H1 (cell line): ENCODE measurements around the gene MUC5B. TPM values are rescaled to one million over a fixed set of nuclear protein-coding genes. Genes with fewer than 3 reads are reported as not detected.

Experiments
- CTCF ChIA-PET: fragments of 300-600 bp; sonication (Branson Sonifier 250); formaldehyde crosslinking; loops from one replicate; lab custom pipeline; 2021; ENCODE audit not compliant: partially characterized antibody; lab: Charles Lee
- POLR2A ChIA-PET: fragments of 300-600 bp; sonication (Branson Sonifier 250); formaldehyde crosslinking; loops from one replicate; lab custom pipeline; 2021; ENCODE audit warnings: inconsistent platforms; ENCODE audit not compliant: partially characterized antibody; lab: Charles Lee
- DNase-seq, 2 experiments: peaks; one replicate each; pipeline versions ENCODE4 v3.0.0 to v3.0.0-alpha.2; 2010 to 2022; ENCODE audit warnings: low spot score in 2 of 2, low read depth in 1 of 2, mixed read lengths in 1 of 2
- FAIRE-seq: peaks from 2 replicates; lab custom pipeline; 2011; peaks lifted over from hg19 to GRCh38; lab: Jason Lieb, UNC
- H2AFZ ChIP-seq: 2 replicates; pipeline ENCODE4 v1.8.1; 2012; ENCODE audit warnings: low read length, inconsistent platforms
- H2AK5ac ChIP-seq: 2 replicates; pipeline ENCODE4 v1.6.1; 2013; ENCODE audit warnings: low read depth, low read length
- H2BK120ac ChIP-seq: replicated peaks from 2 replicates; pipeline ENCODE3; 2013; ENCODE audit warnings: low read depth, low read length, inconsistent platforms
- H2BK12ac ChIP-seq: 2 replicates; pipeline ENCODE4 v1.6.1; 2013; ENCODE audit warnings: low read depth, low read length
- H2BK15ac ChIP-seq: 2 replicates; pipeline ENCODE4 v1.6.1; 2013; ENCODE audit warnings: low read length
- H2BK20ac ChIP-seq: 2 replicates; pipeline ENCODE4 v1.6.1; 2013; ENCODE audit warnings: low read length
- H2BK5ac ChIP-seq: 2 replicates; pipeline ENCODE4 v1.6.1; 2013; ENCODE audit warnings: low read depth, low read length
- H3K14ac ChIP-seq: 2 replicates; pipeline ENCODE4 v1.6.1; 2013; ENCODE audit warnings: inconsistent platforms; ENCODE audit not compliant: insufficient read length
- H3K18ac ChIP-seq: 2 replicates; pipeline ENCODE4 v1.6.1; 2013; ENCODE audit warnings: low read length; ENCODE audit errors: extremely low read depth
- H3K23ac ChIP-seq: 2 replicates; pipeline ENCODE4 v1.6.1; 2013; ENCODE audit warnings: inconsistent platforms; ENCODE audit not compliant: insufficient read length
- H3K23me2 ChIP-seq: 2 replicates; pipeline ENCODE4 v1.6.1; 2013; ENCODE audit warnings: low read depth, low read length
- H3K27ac ChIP-seq: 2 replicates; pipeline ENCODE4 v1.6.1; 2011; ENCODE audit warnings: low read depth, low read length, inconsistent platforms
- H3K27me3 ChIP-seq, 4 experiments: replicated peaks in 1 of 4; 1 replicate in 1 of 4; 2 replicates in 3 of 4; pipeline versions ENCODE4 v1.6.1 to v1.8.1; 2011 to 2013; ENCODE audit warnings: low read length in 3 of 4, mild to moderate bottlenecking in 3 of 4, inconsistent platforms in 2 of 4, mixed read lengths in 2 of 4, moderate library complexity in 1 of 4; ENCODE audit not compliant: control insufficient read depth in 3 of 4, insufficient read depth in 3 of 4; ENCODE audit errors: extremely low read depth in 1 of 4
- H3K36me3 ChIP-seq, 4 experiments: 2 replicates each; pipeline versions ENCODE4 v1.6.1 to v1.8.1; 2011 to 2013; ENCODE audit warnings: mild to moderate bottlenecking in 4 of 4, low read length in 3 of 4, moderate library complexity in 2 of 4, control low read depth in 1 of 4, inconsistent platforms in 1 of 4; ENCODE audit not compliant: insufficient read depth in 4 of 4, control insufficient read depth in 2 of 4
- H3K4ac ChIP-seq: replicated peaks from 2 replicates; pipeline ENCODE3; 2013; ENCODE audit warnings: low read length, low read depth, mixed read lengths, inconsistent platforms; ENCODE audit not compliant: insufficient read length
- H3K4me1 ChIP-seq, 4 experiments: replicated peaks in 1 of 4; 1 replicate in 1 of 4; 2 replicates in 3 of 4; pipeline versions ENCODE4 v1.6.1 to v1.8.1; 2011 to 2013; ENCODE audit warnings: low read length in 3 of 4, inconsistent platforms in 2 of 4, mixed read lengths in 1 of 4; ENCODE audit not compliant: insufficient read depth in 4 of 4, control insufficient read depth in 3 of 4
- H3K4me2 ChIP-seq, 2 experiments: 2 replicates each; pipeline versions ENCODE4 v1.6.1 to v1.8.1; 2011 to 2013; ENCODE audit warnings: low read depth in 2 of 2, low read length in 2 of 2, control low read depth in 1 of 2, inconsistent platforms in 1 of 2, mild to moderate bottlenecking in 1 of 2; ENCODE audit not compliant: insufficient read depth in 1 of 2
- H3K4me3 ChIP-seq, 4 experiments: fragments of 200-600, 300-600 bp in 1 of 4; sonication (generic), shearing (Covaris generic), sonication (Bioruptor Twin) in 1 of 4; 2 replicates each; pipeline versions ENCODE4 v1.5.1 to v1.8.1; 2011 to 2016; ENCODE audit warnings: low read length in 4 of 4, low read depth in 3 of 4, control low read depth in 2 of 4, inconsistent platforms in 2 of 4, mild to moderate bottlenecking in 2 of 4, mixed read lengths in 1 of 4, moderate library complexity in 1 of 4; ENCODE audit not compliant: insufficient read depth in 2 of 4; ENCODE audit errors: extremely low read depth in 1 of 4
- H3K56ac ChIP-seq: replicated peaks from 2 replicates; pipeline ENCODE3; 2013; ENCODE audit warnings: low read depth, mild to moderate bottlenecking, mixed read lengths, low read length, inconsistent platforms; ENCODE audit not compliant: insufficient read length
- H3K79me1 ChIP-seq: 2 replicates; pipeline ENCODE4 v1.6.1; 2013; ENCODE audit warnings: low read depth, low read length, control low read depth
- H3K79me2 ChIP-seq, 2 experiments: 2 replicates each; pipeline versions ENCODE4 v1.6.1 to v1.8.1; 2012 to 2013; ENCODE audit warnings: low read length in 2 of 2, mild to moderate bottlenecking in 2 of 2, inconsistent platforms in 1 of 2; ENCODE audit not compliant: insufficient read depth in 2 of 2, control insufficient read depth in 1 of 2
- H3K9ac ChIP-seq, 4 experiments: replicated peaks in 1 of 4; 1 replicate in 1 of 4; 2 replicates in 3 of 4; pipeline versions ENCODE4 v1.6.1 to v1.8.1; 2011 to 2013; ENCODE audit warnings: low read depth in 3 of 4, low read length in 3 of 4, control low read depth in 2 of 4, mild to moderate bottlenecking in 2 of 4, moderate library complexity in 2 of 4, inconsistent platforms in 1 of 4; ENCODE audit errors: extremely low read depth in 1 of 4
- H3K9me3 ChIP-seq, 2 experiments: 2 replicates each; pipeline versions ENCODE4 v1.6.1 to v1.8.1; 2012 to 2013; ENCODE audit warnings: mild to moderate bottlenecking in 2 of 2, moderate library complexity in 2 of 2, control low read depth in 1 of 2, inconsistent platforms in 1 of 2, low read depth in 1 of 2, low read length in 1 of 2, mixed read lengths in 1 of 2; ENCODE audit not compliant: insufficient read depth in 2 of 2
- H4K20me1 ChIP-seq, 2 experiments: replicated peaks in 1 of 2; 2 replicates each; pipeline versions ENCODE3 to v1.8.1; 2011 to 2013; ENCODE audit warnings: inconsistent platforms in 2 of 2, low read length in 2 of 2, mild to moderate bottlenecking in 1 of 2; ENCODE audit not compliant: insufficient read depth in 2 of 2, control insufficient read depth in 1 of 2
- H4K5ac ChIP-seq: 2 replicates; pipeline ENCODE4 v1.6.1; 2013; ENCODE audit warnings: low read length, low read depth, mixed read lengths, inconsistent platforms; ENCODE audit not compliant: insufficient read length
- H4K8ac ChIP-seq: 2 replicates; pipeline ENCODE4 v1.8.0; 2013; ENCODE audit warnings: mild to moderate bottlenecking, moderate library complexity, low read length, inconsistent platforms; ENCODE audit not compliant: insufficient read depth; ENCODE audit errors: extremely low read depth
- H4K91ac ChIP-seq: replicated peaks from 2 replicates; pipeline ENCODE3; 2013; ENCODE audit warnings: low read length, mixed read lengths, inconsistent platforms; ENCODE audit not compliant: insufficient read length
- ATF3 ChIP-seq: IDR thresholded peaks from 2 replicates; pipeline ENCODE4 v1.6.1; 2011; ENCODE audit warnings: low read depth, mild to moderate bottlenecking, low read length; ENCODE audit not compliant: insufficient read depth
- EP300 ChIP-seq, 2 experiments: IDR thresholded peaks; 1 replicate in 1 of 2; 2 replicates in 1 of 2; pipeline ENCODE4 v1.6.1; 2011 to 2012; ENCODE audit warnings: low read depth in 2 of 2, low read length in 2 of 2, mild to moderate bottlenecking in 2 of 2, borderline replicate concordance in 1 of 2, inconsistent platforms in 1 of 2, moderate library complexity in 1 of 2
- SIX5 ChIP-seq: IDR thresholded peaks from 2 replicates; pipeline ENCODE4 v1.6.1; 2011; ENCODE audit warnings: mild to moderate bottlenecking, low read depth, low read length
- TEAD4 ChIP-seq: IDR thresholded peaks from 2 replicates; pipeline ENCODE4 v1.6.1; 2012; ENCODE audit warnings: low read depth, low read length, inconsistent platforms, mixed read lengths
- WGBS, 2 experiments: shearing (Covaris generic) in 1 of 2; methylation state at CpG; one replicate each; pipeline versions ENCODE4 v1.1.6 to v1.1.7; 2013 to 2015; ENCODE audit warnings: low lambda C conversion rate in 2 of 2, mixed read lengths in 2 of 2, inconsistent platforms in 1 of 2, low coverage in 1 of 2, missing lambda C conversion rate in 1 of 2; ENCODE audit not compliant: insufficient replicate concordance in 2 of 2, insufficient coverage in 1 of 2, insufficient read length in 1 of 2; ENCODE audit errors: extremely low coverage in 1 of 2, missing lambda C conversion rate in 1 of 2; 5-methylcytosine and 5-hydroxymethylcytosine counted together
- polyA plus RNA-seq, 7 experiments: library from polyadenylated mRNA; depleted of rRNA in 3 of 7; stranded (reverse) in 5 of 7; unstranded in 2 of 7; fragments of >200 nt in 5 of 7; fragments of 200-250 nt in 2 of 7; gene quantifications; 1 replicate in 5 of 7; 2 replicates in 1 of 7; 4 replicates in 1 of 7; pipeline versions ENCODE4 v1.2.1 to v1.2.3, GENCODE V29; 2011 to 2013; ENCODE audit warnings: missing spikeins in 2 of 7, mixed read lengths in 2 of 7
- total RNA-seq: library from RNA; stranded (reverse); fragmentation: NEBNext Ultra II Directional; extraction: Animal tissue kit (Norgen Biotek cat#: 25700); gene quantifications from 2 replicates; pipeline ENCODE4 v1.2.1, GENCODE V29; 2021

The MUC5B gene
- total and polyA plus RNA-seq, 2 of the 8 experiments (the other 6 are each of a cell fraction or from before 2014, with no cell fraction given): 0.02 to 0.03 TPM

GRCh38 chr11:1297576-1298473 lies 75.0 kb downstream of the MUC5B start:
- FAIRE-seq (no peak), DNase-seq (no peak)
- Histone ChIP-seq H3K9ac (no peak overlapping the region), H2BK120ac (no peak overlapping the region), H3K4me1 (peaks cover 0 to 3% (median 0%) of the 10 kb centered on the region in 4 experiments; a peak in 2 of 7 replicates), H3K14ac (no peak overlapping the region), H3K36me3 (peaks cover 0 to 6% (median 0%) of the 10 kb centered on the region in 4 experiments; a peak in 2 of 8 replicates), H2AK5ac (no peak overlapping the region), H3K9me3 (peaks cover 0 to 5% of the 10 kb centered on the region in 2 experiments; a peak in 1 of 4 replicates), H3K56ac (no peak overlapping the region), H3K79me1 (peaks cover 15% of the 10 kb centered on the region), H2BK20ac (no peak overlapping the region), H3K18ac (no peak overlapping the region), H3K27me3 (no peaks in the 10 kb centered on the region), H2BK12ac (no peak overlapping the region), H3K4me3 (no peak overlapping the region), H3K4me2 (no peak overlapping the region), H4K8ac (no peak overlapping the region), H3K27ac (no peak overlapping the region), H3K23ac (no peak overlapping the region), H3K79me2 (peaks cover 3 to 52% of the 10 kb centered on the region in 2 experiments; a peak in 3 of 4 replicates), H2BK5ac (no peak overlapping the region; the same call in 1 of the 2 replicates), H2BK15ac (no peak overlapping the region), H2AFZ (no peak overlapping the region), H4K5ac (no peak overlapping the region), H4K91ac (no peak overlapping the region), H3K23me2 (no peaks in the 10 kb centered on the region), H3K4ac (no peak overlapping the region), H4K20me1 (peaks cover 11 to 29% of the 10 kb centered on the region in 2 experiments)
- WGBS, 2 experiments: 85% methylated on average over 31 of the region's 31 CpGs; no CpG with 5 or more reads in 1 of the 2 experiments
- TF ChIP-seq EP300 (IDR thresholded peaks at IDR 0.05; ENCODE audit: borderline replicate concordance in 1 of 2, low read depth in 2 of 2, low read length in 2 of 2) (no peak), SIX5 (no peak), TEAD4 (no peak), ATF3 (no peak)
- ChIA-PET CTCF (interaction anchor here (0.6 kb wide), 1 partner anchor 578 kb away, joined by 3 read pairs; no protein-coding TSS in a partner anchor), POLR2A (no interaction called here)
